HPDE6-E6E7 (cell line): ENCODE results near the gene C1orf50.
A peak's percentile ranks its signal among the peaks of the same experiment; 100 is the strongest.
"Not testable (repeated sequence)": the region's sequence is repeated elsewhere in the genome, so short reads cannot be mapped to it uniquely, and the experiment has no call there.

Experiments
- DNase-seq: peaks from one replicate; pipeline ENCODE4 v3.0.0; 2011; ENCODE audit warnings: missing footprints; ENCODE audit errors: extremely low spot score

Gene C1orf50

GRCh38 chr1:42739753-42740700, 27.0 kb upstream of the C1orf50 start, which contains the start of gene CLDN19:
Gene CLDN19 (minus strand): TSS chr1:42740236. CDS start chr1:42740063, 173 bp downstream.
- DNase-seq, result no peak

GRCh38 chr1:42740851-42741580, 26.0 kb upstream of the C1orf50 start:
- no peak for DNase-seq

GRCh38 chr1:42741706-42742105, 25.3 kb upstream of the C1orf50 start:
- no peak for DNase-seq

- no peak for DNase-seq
Measured at GRCh38 chr1:42742141-42742540, 24.9 kb upstream of the C1orf50 start.

GRCh38 chr1:42742617-42743316, 24.3 kb upstream of the C1orf50 start:
- DNase-seq, result no peak

GRCh38 chr1:42743317-42744147, 23.5 kb upstream of the C1orf50 start:
- peak; percentile 86 for DNase-seq

- DNase-seq, result no peak
Measured at GRCh38 chr1:42744148-42744413, 23.0 kb upstream of the C1orf50 start.

- no peak for DNase-seq
Measured at GRCh38 chr1:42745851-42746250, 21.2 kb upstream of the C1orf50 start.

GRCh38 chr1:42746436-42747105, 20.5 kb upstream of the C1orf50 start:
- no peak for DNase-seq

- DNase-seq, result no peak
Measured at GRCh38 chr1:42747125-42747524, 19.9 kb upstream of the C1orf50 start.

- no peak for DNase-seq
Measured at GRCh38 chr1:42748021-42748420, 19.0 kb upstream of the C1orf50 start.

- no peak for DNase-seq
Measured at GRCh38 chr1:42748461-42749410, 18.3 kb upstream of the C1orf50 start.

GRCh38 chr1:42750041-42750440, 17.0 kb upstream of the C1orf50 start:
- DNase-seq, result no peak

GRCh38 chr1:42751511-42752070, 15.5 kb upstream of the C1orf50 start:
- DNase-seq, result not testable (repeated sequence)

- DNase-seq, result no peak
Measured at GRCh38 chr1:42752284-42752683, 14.8 kb upstream of the C1orf50 start.

GRCh38 chr1:42753070-42753469, 14.0 kb upstream of the C1orf50 start:
- no peak for DNase-seq

GRCh38 chr1:42756956-42757891, 9.8 kb upstream of the C1orf50 start:
- peak; percentile 52 for DNase-seq

GRCh38 chr1:42757892-42758275, 9.2 kb upstream of the C1orf50 start:
- DNase-seq, result no peak
